DOHH2 (cell line): ENCODE data around the gene AK8.

Experiments used
- EZH2phosphoT487 ChIP-seq: fragments of 200-600 bp; sonication (generic); IDR thresholded peaks from 2 replicates; pipeline ENCODE4 v1.6.1; 2017; ENCODE audit warnings: borderline replicate concordance, mild to moderate bottlenecking, antibody characterized with exemption, low read length, moderate library complexity, mixed read lengths
- TF ChIP-seq, protein P1 (sequence below): fragments of 200-600 bp; sonication (generic); IDR thresholded peaks from one replicate; pipeline ENCODE4 v1.5.1; 2014; ENCODE audit warnings: antibody characterized with exemption, mild to moderate bottlenecking, low read depth, low read length; ENCODE audit not compliant: poor library complexity, severe bottlenecking

DNA sequence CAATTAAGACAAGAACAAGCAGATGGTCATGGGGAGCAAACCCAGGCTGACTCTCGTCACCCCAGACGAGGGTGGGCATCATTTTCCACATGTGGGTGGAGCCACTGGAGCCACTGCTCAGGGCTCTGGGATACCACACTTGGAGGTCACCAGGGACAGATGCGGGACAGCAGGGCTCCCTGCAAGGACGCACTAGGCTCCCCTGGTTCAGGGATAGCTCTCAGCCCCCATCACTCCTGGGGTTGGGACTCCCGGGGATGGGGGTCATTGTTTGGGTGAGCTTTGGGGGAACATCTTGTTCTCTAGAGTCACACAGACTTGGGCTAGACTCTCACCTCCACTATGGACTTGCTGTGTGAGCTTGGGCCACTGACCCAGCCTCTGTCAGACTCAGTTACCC lies 150.0 kb downstream of the AK8 start:
- TF ChIP-seq, protein P1, sequence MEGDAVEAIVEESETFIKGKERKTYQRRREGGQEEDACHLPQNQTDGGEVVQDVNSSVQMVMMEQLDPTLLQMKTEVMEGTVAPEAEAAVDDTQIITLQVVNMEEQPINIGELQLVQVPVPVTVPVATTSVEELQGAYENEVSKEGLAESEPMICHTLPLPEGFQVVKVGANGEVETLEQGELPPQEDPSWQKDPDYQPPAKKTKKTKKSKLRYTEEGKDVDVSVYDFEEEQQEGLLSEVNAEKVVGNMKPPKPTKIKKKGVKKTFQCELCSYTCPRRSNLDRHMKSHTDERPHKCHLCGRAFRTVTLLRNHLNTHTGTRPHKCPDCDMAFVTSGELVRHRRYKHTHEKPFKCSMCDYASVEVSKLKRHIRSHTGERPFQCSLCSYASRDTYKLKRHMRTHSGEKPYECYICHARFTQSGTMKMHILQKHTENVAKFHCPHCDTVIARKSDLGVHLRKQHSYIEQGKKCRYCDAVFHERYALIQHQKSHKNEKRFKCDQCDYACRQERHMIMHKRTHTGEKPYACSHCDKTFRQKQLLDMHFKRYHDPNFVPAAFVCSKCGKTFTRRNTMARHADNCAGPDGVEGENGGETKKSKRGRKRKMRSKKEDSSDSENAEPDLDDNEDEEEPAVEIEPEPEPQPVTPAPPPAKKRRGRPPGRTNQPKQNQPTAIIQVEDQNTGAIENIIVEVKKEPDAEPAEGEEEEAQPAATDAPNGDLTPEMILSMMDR, result no peak
- TF ChIP-seq EZH2phosphoT487, result no peak
